GM19099 (cell line): ENCODE data around the gene LRRC70.

Source experiments
- POLR2A ChIP-seq: IDR thresholded peaks from 3 replicates; pipeline ENCODE4 v1.6.1; 2011; ENCODE audit warnings: low read depth; ENCODE audit not compliant: insufficient read length; ENCODE audit errors: extremely low read depth

Gene LRRC70

GRCh38 chr5:62564101-62564500 lies 14.5 kb upstream of the LRRC70 start:
- no peak for TF ChIP-seq POLR2A

GRCh38 chr5:62568143-62568542 lies 10.5 kb upstream of the LRRC70 start:
- TF ChIP-seq POLR2A = no peak

- no peak for TF ChIP-seq POLR2A
Measured at GRCh38 chr5:62568800-62569432, 9.7 kb upstream of the LRRC70 start.

GRCh38 chr5:62569470-62569869 lies 9.1 kb upstream of the LRRC70 start:
- TF ChIP-seq POLR2A = no peak

GRCh38 chr5:62572918-62573514 lies 5.6 kb upstream of the LRRC70 start:
- no peak for TF ChIP-seq POLR2A

- TF ChIP-seq POLR2A = no peak
Measured at GRCh38 chr5:62574599-62574998, 4.0 kb upstream of the LRRC70 start.

- no peak for TF ChIP-seq POLR2A
Measured at GRCh38 chr5:62575066-62575465, 3.6 kb upstream of the LRRC70 start.

- no peak for TF ChIP-seq POLR2A
Measured at GRCh38 chr5:62575489-62575888, 3.1 kb upstream of the LRRC70 start.

GRCh38 chr5:62576570-62577170 lies 1.9 kb upstream of the LRRC70 start:
- no peak for TF ChIP-seq POLR2A

GRCh38 chr5:62577488-62577887 lies 1.1 kb upstream of the LRRC70 start:
- TF ChIP-seq POLR2A = no peak

- TF ChIP-seq POLR2A = no peak
Measured at GRCh38 chr5:62579761-62580160, 1.1 kb downstream of the LRRC70 start.

GRCh38 chr5:62581836-62582597 lies 3.4 kb downstream of the LRRC70 start:
- TF ChIP-seq POLR2A = no peak

GRCh38 chr5:62584391-62584790 lies 5.8 kb downstream of the LRRC70 start:
- no peak for TF ChIP-seq POLR2A

- TF ChIP-seq POLR2A = no peak
Measured at GRCh38 chr5:62585306-62585705, 6.7 kb downstream of the LRRC70 start.

GRCh38 chr5:62585751-62586150 lies 7.1 kb downstream of the LRRC70 start:
- no peak for TF ChIP-seq POLR2A

GRCh38 chr5:62587737-62588136 lies 9.1 kb downstream of the LRRC70 start:
- no peak for TF ChIP-seq POLR2A
